Measurements from ENCODE around the gene LRRN4. TPM values are rescaled to one million over a fixed set of nuclear protein-coding genes. Genes with fewer than 3 reads are reported as not detected.

Gene LRRN4
- 10 to 100 TPM in 1 of 3 donors, not detected in 2; 20.8 TPM for total RNA-seq

DNA sequence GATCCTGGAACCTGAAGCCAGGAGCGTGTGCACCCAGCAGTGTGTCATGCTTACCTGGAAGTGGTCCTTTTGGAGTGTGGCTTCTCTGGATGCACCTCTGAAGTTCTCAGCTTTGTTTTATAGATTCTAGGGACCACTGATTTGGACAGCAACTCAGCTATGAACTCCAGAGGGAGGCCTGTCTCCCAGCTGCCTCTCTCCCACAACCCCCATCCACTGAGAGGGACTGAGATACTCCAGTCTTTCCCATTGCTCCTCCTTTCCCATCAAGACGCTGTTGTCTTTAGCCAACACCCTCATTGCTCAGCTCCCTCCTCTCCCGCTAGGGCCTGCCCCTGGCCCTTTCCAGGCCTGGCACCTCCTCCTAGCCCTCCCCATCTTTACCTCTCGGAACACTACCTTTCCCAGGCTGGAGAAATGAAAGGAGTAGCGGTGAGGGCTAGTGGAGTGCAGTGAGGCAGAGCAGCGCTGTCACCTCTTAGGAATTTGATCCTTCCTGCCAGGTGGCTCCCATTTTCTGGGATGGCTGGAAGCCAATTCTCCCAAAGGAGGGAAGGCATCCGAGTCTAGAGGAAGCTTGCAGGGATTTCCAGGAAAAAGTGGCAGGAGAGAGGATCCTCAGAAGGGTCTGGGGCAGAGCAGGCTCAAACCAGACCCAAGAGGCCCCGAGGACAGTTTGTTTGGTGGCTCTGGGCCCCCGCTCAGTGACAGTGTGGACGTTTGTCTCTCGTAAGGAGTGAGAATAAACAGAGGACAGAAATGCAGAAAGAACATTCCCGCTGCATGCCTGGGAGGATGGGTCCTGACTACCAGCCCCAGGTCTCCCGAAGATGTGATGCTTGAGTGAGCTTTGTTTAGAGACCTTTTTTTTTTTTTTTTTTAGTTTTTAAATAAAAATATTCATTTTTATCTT, at the start of gene LRRN4:
LRRN4 (minus strand) TSS at position 285 of the 913 bp plus-strand sequence. CDS start 1,261 bp downstream, outside the sequence.
- Histone ChIP-seq H3K4me3 (no peak within 1 kb of the TSS), H3K4me1 (no peaks in the 10 kb centered on the region), H3K36me3 (no peaks in the 10 kb centered on the region), H3K27ac (no peak within 1 kb of the TSS), H3K27me3 (peaks cover 0 to 17% of the 10 kb centered on the region in 2 donors), H3K9me3 (no peaks in the 10 kb centered on the region)
- TF ChIP-seq POLR2A (IDR thresholded peaks at IDR 0.05) (no peak), POLR2AphosphoS5 (IDR thresholded peaks at IDR 0.05) (no peak), CTCF (IDR thresholded peaks at IDR 0.05) (no peak)
- intact Hi-C loops (cut with DNase I; ENCODE audit: low total_unique reads) = no loop called here
- no peak for DNase-seq (ENCODE audit: low spot score in 2 of 2)

DNA sequence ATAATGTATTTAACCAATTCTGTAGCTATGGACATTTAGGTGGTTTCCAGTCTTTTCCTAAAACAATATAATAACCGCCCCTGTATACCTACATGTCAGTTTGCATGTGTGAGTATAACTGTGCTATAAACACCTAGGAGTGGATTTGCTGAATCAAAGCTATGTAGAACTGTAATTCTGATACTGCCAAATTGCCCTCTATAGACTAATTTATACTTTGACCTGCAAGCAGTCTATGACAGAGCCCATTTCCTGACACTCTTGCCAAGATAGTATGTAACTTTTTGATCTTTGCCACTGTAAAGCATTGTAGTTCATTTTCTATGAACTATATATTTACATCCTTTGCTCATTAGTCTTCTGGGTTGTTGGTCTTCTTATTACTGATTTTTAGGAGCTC, 49.4 kb upstream of the LRRN4 start:
- H3K4me3 ChIP-seq = no peak overlapping the region
- no peaks in the 10 kb centered on the region for H3K4me1 ChIP-seq
- H3K9me3 ChIP-seq = no peaks in the 10 kb centered on the region
- H3K27me3 ChIP-seq = no peaks in the 10 kb centered on the region
- no peak for DNase-seq (ENCODE audit: low spot score in 2 of 2)
- TF ChIP-seq POLR2AphosphoS5 (IDR thresholded peaks at IDR 0.05) (no peak), POLR2A (IDR thresholded peaks at IDR 0.05) (no peak), CTCF (IDR thresholded peaks at IDR 0.05) (no peak)
- H3K36me3 ChIP-seq = no peaks in the 10 kb centered on the region
- H3K27ac ChIP-seq = no peak overlapping the region
- intact Hi-C loops (cut with DNase I; ENCODE audit: low total_unique reads) = no loop called here

DNA sequence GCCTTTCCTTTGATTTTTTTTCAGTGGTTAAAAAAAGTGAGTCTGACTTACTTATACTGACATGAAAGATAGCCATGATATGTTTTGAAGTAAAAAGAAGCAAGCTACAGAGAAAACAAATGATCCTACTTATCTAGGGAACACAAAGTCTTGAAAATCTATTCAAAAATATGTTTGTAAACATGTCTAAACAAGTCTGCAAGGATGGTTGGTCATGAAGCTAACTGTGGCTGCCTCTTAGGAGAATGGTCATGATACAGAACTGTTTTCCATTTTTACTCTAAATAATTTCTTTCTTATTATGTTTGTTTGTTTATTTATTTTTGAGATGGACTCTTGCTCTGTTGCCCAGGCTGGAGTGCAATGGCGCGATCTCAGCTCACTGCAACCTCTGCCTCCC, 47.5 kb upstream of the LRRN4 start:
- no peak for TF ChIP-seq POLR2A (IDR thresholded peaks at IDR 0.05)
- Histone ChIP-seq H3K4me1 (no peaks in the 10 kb centered on the region), H3K27ac (no peak overlapping the region), H3K4me3 (no peak overlapping the region), H3K27me3 (no peaks in the 10 kb centered on the region), H3K9me3 (no peaks in the 10 kb centered on the region), H3K36me3 (no peaks in the 10 kb centered on the region)
- intact Hi-C loops (cut with DNase I; ENCODE audit: low total_unique reads) = no loop called here
- DNase-seq (ENCODE audit: low spot score in 2 of 2) = no peak

GRCh38 chr20:6100246-6100645, 46.4 kb upstream of the LRRN4 start:
- no peaks in the 10 kb centered on the region for H3K27me3 ChIP-seq
- H3K4me3 ChIP-seq = no peak overlapping the region
- no peak for DNase-seq (ENCODE audit: low spot score in 2 of 2)
- TF ChIP-seq POLR2A (IDR thresholded peaks at IDR 0.05) (no peak), POLR2AphosphoS5 (IDR thresholded peaks at IDR 0.05) (no peak), CTCF (IDR thresholded peaks at IDR 0.05) (no peak)
- no peaks in the 10 kb centered on the region for H3K4me1 ChIP-seq
- intact Hi-C loops (cut with DNase I; ENCODE audit: low total_unique reads) = no loop called here
- H3K36me3 ChIP-seq = no peaks in the 10 kb centered on the region
- H3K27ac ChIP-seq = no peak overlapping the region
- no peaks in the 10 kb centered on the region for H3K9me3 ChIP-seq

DNA sequence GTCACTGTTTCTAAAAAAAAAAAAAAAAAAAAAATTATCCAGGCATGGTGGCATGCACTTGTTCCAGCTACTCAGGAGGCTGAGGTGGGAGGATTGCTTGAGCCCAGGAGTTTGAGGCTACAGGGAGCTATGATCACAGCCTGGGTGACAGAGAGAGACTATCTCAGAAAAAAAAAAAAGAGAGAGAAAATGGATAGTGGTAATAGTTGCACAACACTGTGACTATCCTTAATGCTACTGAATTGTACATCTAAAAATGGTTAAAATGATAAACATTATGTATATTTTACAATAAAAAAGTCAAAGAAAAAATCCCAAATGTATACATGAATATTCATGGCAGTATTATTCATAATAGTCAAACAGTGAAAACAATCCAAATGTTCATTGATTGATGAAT, 46.0 kb upstream of the LRRN4 start:
- H3K36me3 ChIP-seq = no peaks in the 10 kb centered on the region
- no peak overlapping the region for H3K27ac ChIP-seq
- intact Hi-C loops (cut with DNase I; ENCODE audit: low total_unique reads) = no loop called here
- H3K4me3 ChIP-seq = no peak overlapping the region
- DNase-seq (ENCODE audit: low spot score in 2 of 2) = no peak
- no peaks in the 10 kb centered on the region for H3K4me1 ChIP-seq
- H3K27me3 ChIP-seq = no peaks in the 10 kb centered on the region
- H3K9me3 ChIP-seq = no peaks in the 10 kb centered on the region
- no peak for TF ChIP-seq POLR2A (IDR thresholded peaks at IDR 0.05)

DNA sequence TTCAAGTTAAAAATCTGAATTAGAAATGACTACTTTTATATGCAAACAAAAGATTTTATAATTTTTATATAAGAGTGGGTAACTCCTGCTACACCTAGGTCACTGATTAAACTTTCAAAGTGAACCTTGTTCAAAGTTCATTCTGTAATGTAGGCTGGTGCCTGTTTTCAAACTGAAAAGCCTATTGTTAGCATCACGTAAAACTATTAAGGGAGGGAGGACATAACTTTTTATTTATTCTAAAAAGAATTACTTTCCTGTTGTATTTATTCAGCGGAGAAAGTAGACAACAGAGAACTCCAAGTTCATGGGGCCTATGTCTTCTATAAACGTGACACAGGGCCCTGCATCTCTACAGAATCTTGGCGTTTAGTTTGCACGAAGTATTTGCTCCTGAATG, 41.5 kb upstream of the LRRN4 start:
- intact Hi-C loops (cut with DNase I; ENCODE audit: low total_unique reads) = no loop called here
- no peak overlapping the region for H3K27ac ChIP-seq

More for the DNA sequence above, 41.5 kb upstream of the LRRN4 start:
- no peaks in the 10 kb centered on the region for H3K4me1 ChIP-seq
- DNase-seq (ENCODE audit: low spot score in 2 of 2) = no peak
- no peaks in the 10 kb centered on the region for H3K9me3 ChIP-seq
- no peaks in the 10 kb centered on the region for H3K27me3 ChIP-seq
- TF ChIP-seq POLR2AphosphoS5 (IDR thresholded peaks at IDR 0.05) (no peak), CTCF (IDR thresholded peaks at IDR 0.05) (no peak), POLR2A (IDR thresholded peaks at IDR 0.05) (no peak)
- no peak overlapping the region for H3K4me3 ChIP-seq
- no peaks in the 10 kb centered on the region for H3K36me3 ChIP-seq
